ENCODE measurements around the gene LHFPL6.

GRCh38 chr13:39646122-39646521 is 43.1 kb upstream of the LHFPL6 start:
- TF ChIP-seq CTCF (IDR thresholded peaks at IDR 0.05), result no peak
- no peak for TF ChIP-seq POLR2A (IDR thresholded peaks at IDR 0.05)
